Astrocyte of the hippocampus (primary cell): ENCODE data around the gene ADAM8.

Experiments used
- DNase-seq: peaks from one replicate; pipeline ENCODE4 v3.0.0; 2011; ENCODE audit warnings: low read depth, low spot score

Gene ADAM8

DNA sequence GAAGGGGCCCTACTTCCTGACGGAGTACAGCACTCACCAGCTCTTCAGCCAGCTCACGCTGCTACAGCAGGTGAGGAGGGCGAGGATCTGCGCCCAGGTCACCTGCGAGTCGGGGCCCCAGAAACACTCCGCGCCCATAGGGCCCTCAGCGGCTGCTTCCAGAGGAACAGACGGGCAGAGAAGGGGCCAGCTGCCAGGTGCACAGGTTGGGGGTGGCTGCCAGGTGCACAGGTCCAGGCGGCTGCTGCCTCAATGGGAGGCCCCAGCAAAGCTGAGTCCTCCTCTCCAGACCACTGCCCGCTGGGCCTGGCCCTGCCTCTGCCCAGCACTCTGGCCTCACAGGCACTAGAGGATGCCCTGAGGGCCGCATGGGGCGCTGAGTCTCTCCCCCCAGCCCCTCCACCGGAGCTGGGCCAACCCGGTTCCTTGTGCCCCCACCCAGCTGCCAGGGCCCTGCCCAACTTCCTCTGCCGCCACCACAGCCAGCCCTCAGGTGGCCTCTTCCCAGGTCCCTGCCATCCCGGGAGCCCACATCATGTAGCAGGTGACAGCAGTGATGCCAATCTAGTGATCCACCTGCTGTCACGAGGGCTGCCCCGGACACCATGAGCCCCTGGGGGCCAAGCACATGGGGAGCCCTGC is 63.7 kb downstream of the ADAM8 start:
- DNase-seq, result no peak
